ENCODE results near the gene CTNND2.

DNA sequence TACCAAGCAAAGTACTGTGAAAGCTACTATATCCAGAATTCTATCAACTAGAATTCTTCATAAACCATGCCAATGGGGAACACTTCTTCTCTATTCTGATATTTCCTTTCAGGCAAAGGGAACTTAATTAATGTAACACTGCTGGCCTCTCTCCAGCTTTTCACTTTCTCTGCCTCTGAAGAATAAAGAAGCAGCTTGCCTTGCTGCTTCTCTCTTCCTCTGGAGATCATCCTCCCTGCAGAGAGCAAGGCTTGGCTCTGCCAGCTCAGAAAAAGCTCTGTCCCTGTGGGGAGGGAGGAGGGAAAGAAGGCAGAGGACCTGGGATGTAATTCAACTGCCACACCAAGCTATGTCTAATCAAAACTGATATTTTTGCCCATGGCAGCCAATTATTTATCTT, 6.5 kb downstream of the CTNND2 start:
- TF ChIP-seq, protein P1, sequence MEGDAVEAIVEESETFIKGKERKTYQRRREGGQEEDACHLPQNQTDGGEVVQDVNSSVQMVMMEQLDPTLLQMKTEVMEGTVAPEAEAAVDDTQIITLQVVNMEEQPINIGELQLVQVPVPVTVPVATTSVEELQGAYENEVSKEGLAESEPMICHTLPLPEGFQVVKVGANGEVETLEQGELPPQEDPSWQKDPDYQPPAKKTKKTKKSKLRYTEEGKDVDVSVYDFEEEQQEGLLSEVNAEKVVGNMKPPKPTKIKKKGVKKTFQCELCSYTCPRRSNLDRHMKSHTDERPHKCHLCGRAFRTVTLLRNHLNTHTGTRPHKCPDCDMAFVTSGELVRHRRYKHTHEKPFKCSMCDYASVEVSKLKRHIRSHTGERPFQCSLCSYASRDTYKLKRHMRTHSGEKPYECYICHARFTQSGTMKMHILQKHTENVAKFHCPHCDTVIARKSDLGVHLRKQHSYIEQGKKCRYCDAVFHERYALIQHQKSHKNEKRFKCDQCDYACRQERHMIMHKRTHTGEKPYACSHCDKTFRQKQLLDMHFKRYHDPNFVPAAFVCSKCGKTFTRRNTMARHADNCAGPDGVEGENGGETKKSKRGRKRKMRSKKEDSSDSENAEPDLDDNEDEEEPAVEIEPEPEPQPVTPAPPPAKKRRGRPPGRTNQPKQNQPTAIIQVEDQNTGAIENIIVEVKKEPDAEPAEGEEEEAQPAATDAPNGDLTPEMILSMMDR (conservative IDR thresholded peaks at IDR 0.05): no peak
- TF ChIP-seq ZFX (IDR thresholded peaks at IDR 0.05): no peak

Data from C4-2B (cell line).